HepG2 (cell line): ENCODE data around the gene JUND. TPM values are rescaled to one million over a fixed set of nuclear protein-coding genes. Genes with fewer than 3 reads are reported as not detected.

ENCODE experiments used
- ARID2 ChIP-seq: sonication (generic); formaldehyde crosslinking; IDR thresholded peaks from 2 replicates; pipeline ENCODE4 v1.8.1; 2022; ENCODE audit warnings: mild to moderate bottlenecking, missing genetic modification reagents, borderline replicate concordance
- ATF7 ChIP-seq, 2 experiments: fragments of 450-650 bp in 1 of 2; sonication (generic) in 1 of 2; formaldehyde crosslinking in 1 of 2; IDR thresholded peaks; 2 replicates each; pipeline versions ENCODE4 v1.4.0 to v1.6.1; 2016 to 2020; ENCODE audit warnings: antibody characterized with exemption in 1 of 2, mild to moderate bottlenecking in 1 of 2, missing genetic modification reagents in 1 of 2
- CREB1 ChIP-seq, 2 experiments: fragments of 450-650 bp in 1 of 2; IDR thresholded peaks; 2 replicates each; pipeline ENCODE4 v1.6.1; 2016 to 2017; ENCODE audit warnings: control low read depth in 1 of 2, mild to moderate bottlenecking in 1 of 2, missing compliant biosample characterization in 1 of 2, missing genetic modification characterization in 1 of 2
- EEA1 ChIP-seq: sonication (generic); formaldehyde crosslinking; IDR thresholded peaks from 2 replicates; pipeline ENCODE4 v1.5.1; 2020; ENCODE audit warnings: mild to moderate bottlenecking, missing genetic modification reagents, borderline replicate concordance
- FLYWCH1 ChIP-seq: sonication (generic); formaldehyde crosslinking; IDR thresholded peaks from 2 replicates; pipeline ENCODE4 v1.8.1; 2023; ENCODE audit warnings: mild to moderate bottlenecking, missing genetic modification reagents
- HNF4A ChIP-seq: sonication (generic); formaldehyde crosslinking; IDR thresholded peaks from 2 replicates; pipeline ENCODE4 v1.4.0; 2020; ENCODE audit warnings: missing genetic modification reagents
- HOXD1 ChIP-seq: sonication (generic); formaldehyde crosslinking; IDR thresholded peaks from 2 replicates; pipeline ENCODE4 v1.5.0; 2020; ENCODE audit warnings: missing genetic modification reagents
- JDP2 ChIP-seq: sonication (generic); formaldehyde crosslinking; IDR thresholded peaks from 2 replicates; pipeline ENCODE4 v1.8.1; 2022; ENCODE audit warnings: missing genetic modification reagents, borderline replicate concordance
- MAFF ChIP-seq: IDR thresholded peaks from 2 replicates; pipeline ENCODE4 v1.6.1; 2011; ENCODE audit warnings: low read depth, low read length, improper control_type of control experiment
- NONO ChIP-seq, 2 experiments: fragments of 450-650 bp in 1 of 2; sonication (generic) in 1 of 2; formaldehyde crosslinking in 1 of 2; IDR thresholded peaks in 1 of 2; conservative IDR thresholded peaks in 1 of 2; 2 replicates each; pipeline versions ENCODE4 v1.6.1 to v1.8.0; 2017 to 2022; ENCODE audit warnings: mild to moderate bottlenecking in 1 of 2, missing genetic modification reagents in 1 of 2, moderate library complexity in 1 of 2
- TOPORS ChIP-seq: sonication (generic); formaldehyde crosslinking; IDR thresholded peaks from 2 replicates; pipeline ENCODE4 v1.8.0; 2023; ENCODE audit warnings: mild to moderate bottlenecking, missing genetic modification reagents
- ZNF121 ChIP-seq: sonication (generic); formaldehyde crosslinking; IDR thresholded peaks from 2 replicates; pipeline ENCODE4 v1.5.0; 2020; ENCODE audit warnings: mild to moderate bottlenecking, missing genetic modification reagents
- ZNF317 ChIP-seq: sonication (generic); formaldehyde crosslinking; IDR thresholded peaks from 2 replicates; pipeline ENCODE4 v1.5.0; 2020; ENCODE audit warnings: mild to moderate bottlenecking, missing genetic modification reagents
- ZNF556 ChIP-seq: sonication (generic); formaldehyde crosslinking; IDR thresholded peaks from 2 replicates; pipeline ENCODE4 v1.4.0; 2020; ENCODE audit warnings: mild to moderate bottlenecking, missing genetic modification reagents, borderline replicate concordance
- ZNF570 ChIP-seq: sonication (generic); formaldehyde crosslinking; IDR thresholded peaks from 2 replicates; pipeline ENCODE4 v1.4.0; 2020; ENCODE audit warnings: mild to moderate bottlenecking, missing genetic modification reagents, borderline replicate concordance
- ZNF703 ChIP-seq: sonication (generic); formaldehyde crosslinking; IDR thresholded peaks from 2 replicates; pipeline ENCODE4 v1.5.1; 2020; ENCODE audit warnings: missing genetic modification reagents, mild to moderate bottlenecking, moderate library complexity, borderline replicate concordance
- polyA plus RNA-seq, 8 experiments: library from polyadenylated mRNA; depleted of rRNA in 3 of 8; stranded (reverse) in 7 of 8; unstranded in 1 of 8; fragments of >200 nt; fragmentation: Illumina TruSeq in 4 of 8; extraction: Trizol in 4 of 8; gene quantifications; 2 replicates each; pipeline versions ENCODE4 v1.2.1 to v1.2.3, GENCODE V29; 2011 to 2016; ENCODE audit warnings: low read depth in 4 of 8, missing spikeins in 1 of 8, mixed read lengths in 1 of 8; ENCODE audit not compliant: insufficient read depth in 1 of 8
- total RNA-seq, 5 experiments: library from RNA; depleted of rRNA; stranded (reverse); fragments of >200 nt; fragmentation: Illumina TruSeq; extraction: Trizol; gene quantifications; 2 replicates each; pipeline ENCODE4 v1.2.3, GENCODE V29; 2016; ENCODE audit warnings: low read depth in 1 of 5
- TF ChIP-seq, protein P1 (sequence below): conservative IDR thresholded peaks from 2 replicates; pipeline ENCODE4 v1.6.1; 2018; ENCODE audit warnings: missing genetic modification reagents
- TF ChIP-seq, protein P2 (sequence below): sonication (generic); formaldehyde crosslinking; conservative IDR thresholded peaks from 2 replicates; pipeline ENCODE4 v1.8.0; 2022; ENCODE audit warnings: low read depth, missing genetic modification reagents
- TF ChIP-seq, protein P3 (sequence below): sonication (generic); formaldehyde crosslinking; IDR thresholded peaks from 2 replicates; pipeline ENCODE4 v1.4.0; 2020; ENCODE audit warnings: missing genetic modification reagents
- TF ChIP-seq, protein P4 (sequence below): sonication (generic); formaldehyde crosslinking; IDR thresholded peaks from 2 replicates; pipeline ENCODE4 v1.4.0; 2020; ENCODE audit warnings: missing genetic modification reagents
- TF ChIP-seq, protein P5 (sequence below): sonication (generic); formaldehyde crosslinking; conservative IDR thresholded peaks from 2 replicates; pipeline ENCODE4 v1.4.0; 2020; ENCODE audit warnings: missing genetic modification reagents

JUND gene
- total and polyA plus RNA-seq, 2 of the 13 experiments (the other 11 are each of a cell fraction or from before 2014, with no cell fraction given) = 41.2 to 59.8 TPM

DNA sequence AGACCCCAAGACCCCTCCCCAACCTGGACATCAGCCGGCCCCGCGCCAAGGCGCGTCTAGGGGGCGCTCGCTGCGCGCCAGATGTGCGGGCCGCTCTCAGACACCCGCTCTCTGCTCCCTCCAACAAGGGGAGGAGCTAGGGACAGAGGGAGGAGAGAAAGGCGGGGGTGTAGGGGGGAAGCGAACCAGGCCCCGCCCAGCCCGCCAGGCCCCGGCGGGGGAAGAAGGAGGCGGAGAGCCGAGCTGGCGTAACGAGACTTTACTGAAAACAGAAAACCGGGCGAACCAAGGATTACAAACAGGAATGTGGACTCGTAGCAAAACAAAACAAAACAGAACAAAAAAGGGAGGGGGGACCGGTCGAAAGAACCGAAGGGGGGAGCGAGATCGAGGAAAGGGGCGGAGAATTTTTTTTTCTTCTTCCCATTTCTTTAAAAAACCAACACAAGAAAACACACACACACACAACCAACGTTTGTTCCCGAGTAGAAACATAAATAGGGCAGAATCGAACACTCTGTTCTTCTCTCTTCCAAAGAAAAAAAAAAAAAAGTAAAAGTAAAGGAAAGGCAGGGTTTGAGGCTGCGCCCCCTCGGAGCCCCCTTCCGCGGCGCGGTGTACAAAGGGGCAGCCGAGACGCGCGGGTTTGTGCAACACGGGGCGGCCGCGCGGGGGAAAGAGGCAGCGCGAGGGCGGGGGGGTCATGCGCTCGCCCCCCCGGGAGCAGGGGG is 1.7 kb downstream of the JUND start (continued):
- TF ChIP-seq, protein P1, sequence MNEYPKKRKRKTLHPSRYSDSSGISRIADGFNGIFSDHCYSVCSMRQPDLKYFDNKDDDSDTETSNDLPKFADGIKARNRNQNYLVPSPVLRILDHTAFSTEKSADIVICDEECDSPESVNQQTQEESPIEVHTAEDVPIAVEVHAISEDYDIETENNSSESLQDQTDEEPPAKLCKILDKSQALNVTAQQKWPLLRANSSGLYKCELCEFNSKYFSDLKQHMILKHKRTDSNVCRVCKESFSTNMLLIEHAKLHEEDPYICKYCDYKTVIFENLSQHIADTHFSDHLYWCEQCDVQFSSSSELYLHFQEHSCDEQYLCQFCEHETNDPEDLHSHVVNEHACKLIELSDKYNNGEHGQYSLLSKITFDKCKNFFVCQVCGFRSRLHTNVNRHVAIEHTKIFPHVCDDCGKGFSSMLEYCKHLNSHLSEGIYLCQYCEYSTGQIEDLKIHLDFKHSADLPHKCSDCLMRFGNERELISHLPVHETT (CRISPR knock-in tag) = 0 out of 2 replicates have a peak, but pooled peaks have one; percentile 17
- no peak for TF ChIP-seq CREB1 (IDR thresholded peaks at IDR 0.05)
- TF ChIP-seq CREB1 (CRISPR knock-in tag; IDR thresholded peaks at IDR 0.05) = peak; percentile 72
- TF ChIP-seq ZNF703 (CRISPR knock-in tag) = no peak
- TF ChIP-seq NONO (IDR thresholded peaks at IDR 0.05) = no peak
- peak; percentile 76 for TF ChIP-seq NONO (CRISPR knock-in tag; conservative IDR thresholded peaks at IDR 0.05)
- TF ChIP-seq HNF4A (CRISPR knock-in tag) = peak; percentile 20; the same call in 1 of the 2 replicates
- TF ChIP-seq FLYWCH1 (CRISPR knock-in tag) = no peak
- TF ChIP-seq, protein P2, sequence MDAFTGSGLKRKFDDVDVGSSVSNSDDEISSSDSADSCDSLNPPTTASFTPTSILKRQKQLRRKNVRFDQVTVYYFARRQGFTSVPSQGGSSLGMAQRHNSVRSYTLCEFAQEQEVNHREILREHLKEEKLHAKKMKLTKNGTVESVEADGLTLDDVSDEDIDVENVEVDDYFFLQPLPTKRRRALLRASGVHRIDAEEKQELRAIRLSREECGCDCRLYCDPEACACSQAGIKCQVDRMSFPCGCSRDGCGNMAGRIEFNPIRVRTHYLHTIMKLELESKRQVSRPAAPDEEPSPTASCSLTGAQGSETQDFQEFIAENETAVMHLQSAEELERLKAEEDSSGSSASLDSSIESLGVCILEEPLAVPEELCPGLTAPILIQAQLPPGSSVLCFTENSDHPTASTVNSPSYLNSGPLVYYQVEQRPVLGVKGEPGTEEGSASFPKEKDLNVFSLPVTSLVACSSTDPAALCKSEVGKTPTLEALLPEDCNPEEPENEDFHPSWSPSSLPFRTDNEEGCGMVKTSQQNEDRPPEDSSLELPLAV (CRISPR knock-in tag) = no peak
- TF ChIP-seq, protein P3, sequence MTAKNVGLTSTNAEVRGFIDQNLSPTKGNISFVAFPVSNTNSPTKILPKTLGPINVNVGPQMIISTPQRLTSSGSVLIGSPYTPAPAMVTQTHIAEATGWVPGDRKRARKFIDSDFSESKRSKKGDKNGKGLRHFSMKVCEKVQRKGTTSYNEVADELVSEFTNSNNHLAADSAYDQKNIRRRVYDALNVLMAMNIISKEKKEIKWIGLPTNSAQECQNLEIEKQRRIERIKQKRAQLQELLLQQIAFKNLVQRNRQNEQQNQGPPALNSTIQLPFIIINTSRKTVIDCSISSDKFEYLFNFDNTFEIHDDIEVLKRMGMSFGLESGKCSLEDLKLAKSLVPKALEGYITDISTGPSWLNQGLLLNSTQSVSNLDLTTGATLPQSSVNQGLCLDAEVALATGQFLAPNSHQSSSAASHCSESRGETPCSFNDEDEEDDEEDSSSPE (CRISPR knock-in tag) = peak; percentile 70; the same call in 1 of the 2 replicates
- no peak for TF ChIP-seq ATF7 (IDR thresholded peaks at IDR 0.05)
- TF ChIP-seq ATF7 (CRISPR knock-in tag; IDR thresholded peaks at IDR 0.05) = no peak
- TF ChIP-seq ARID2 (CRISPR knock-in tag) = 0 out of 2 replicates have a peak, but pooled peaks have one; percentile 52
- no peak for TF ChIP-seq MAFF
- no peak for TF ChIP-seq HOXD1
- TF ChIP-seq ZNF570 = no peak
- TF ChIP-seq, protein P4, sequence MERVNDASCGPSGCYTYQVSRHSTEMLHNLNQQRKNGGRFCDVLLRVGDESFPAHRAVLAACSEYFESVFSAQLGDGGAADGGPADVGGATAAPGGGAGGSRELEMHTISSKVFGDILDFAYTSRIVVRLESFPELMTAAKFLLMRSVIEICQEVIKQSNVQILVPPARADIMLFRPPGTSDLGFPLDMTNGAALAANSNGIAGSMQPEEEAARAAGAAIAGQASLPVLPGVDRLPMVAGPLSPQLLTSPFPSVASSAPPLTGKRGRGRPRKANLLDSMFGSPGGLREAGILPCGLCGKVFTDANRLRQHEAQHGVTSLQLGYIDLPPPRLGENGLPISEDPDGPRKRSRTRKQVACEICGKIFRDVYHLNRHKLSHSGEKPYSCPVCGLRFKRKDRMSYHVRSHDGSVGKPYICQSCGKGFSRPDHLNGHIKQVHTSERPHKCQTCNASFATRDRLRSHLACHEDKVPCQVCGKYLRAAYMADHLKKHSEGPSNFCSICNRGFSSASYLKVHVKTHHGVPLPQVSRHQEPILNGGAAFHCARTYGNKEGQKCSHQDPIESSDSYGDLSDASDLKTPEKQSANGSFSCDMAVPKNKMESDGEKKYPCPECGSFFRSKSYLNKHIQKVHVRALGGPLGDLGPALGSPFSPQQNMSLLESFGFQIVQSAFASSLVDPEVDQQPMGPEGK (CRISPR knock-in tag) = no peak; the same call in 1 of the 2 replicates
- TF ChIP-seq, protein P5, sequence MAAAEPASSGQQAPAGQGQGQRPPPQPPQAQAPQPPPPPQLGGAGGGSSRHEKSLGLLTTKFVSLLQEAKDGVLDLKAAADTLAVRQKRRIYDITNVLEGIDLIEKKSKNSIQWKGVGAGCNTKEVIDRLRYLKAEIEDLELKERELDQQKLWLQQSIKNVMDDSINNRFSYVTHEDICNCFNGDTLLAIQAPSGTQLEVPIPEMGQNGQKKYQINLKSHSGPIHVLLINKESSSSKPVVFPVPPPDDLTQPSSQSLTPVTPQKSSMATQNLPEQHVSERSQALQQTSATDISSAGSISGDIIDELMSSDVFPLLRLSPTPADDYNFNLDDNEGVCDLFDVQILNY (CRISPR knock-in tag) = no peak
- TF ChIP-seq TOPORS (CRISPR knock-in tag) = no peak; the same call in 1 of the 2 replicates
- 0 out of 2 replicates have a peak, but pooled peaks have one; percentile 4 for TF ChIP-seq ZNF121
- no peak for TF ChIP-seq EEA1
- no peak for TF ChIP-seq JDP2 (CRISPR knock-in tag)
- TF ChIP-seq ZNF317 (CRISPR knock-in tag) = peak; percentile 67; the same call in 1 of the 2 replicates
- peak; percentile 37; the same call in 1 of the 2 replicates for TF ChIP-seq ZNF556 (CRISPR knock-in tag)
